Lower leg skin (tissue), 3 donors: ENCODE results near the gene PML.

Source experiments
- POLR2A ChIP-seq, 2 donors: fragments of 450-650 bp; IDR thresholded peaks; one replicate each; pipeline ENCODE4 v1.6.1; 2016 to 2017; ENCODE audit warnings: antibody characterized with exemption in 2 of 2, mild to moderate bottlenecking in 1 of 2, moderate library complexity in 1 of 2
- TF ChIP-seq, protein P1 (sequence below), 3 donors: fragments of 450-650 bp; IDR thresholded peaks; one replicate each; pipeline ENCODE4 v1.5.1; 2016; ENCODE audit warnings: antibody characterized with exemption in 3 of 3, mild to moderate bottlenecking in 3 of 3, moderate library complexity in 2 of 3

- TF ChIP-seq, protein P1, sequence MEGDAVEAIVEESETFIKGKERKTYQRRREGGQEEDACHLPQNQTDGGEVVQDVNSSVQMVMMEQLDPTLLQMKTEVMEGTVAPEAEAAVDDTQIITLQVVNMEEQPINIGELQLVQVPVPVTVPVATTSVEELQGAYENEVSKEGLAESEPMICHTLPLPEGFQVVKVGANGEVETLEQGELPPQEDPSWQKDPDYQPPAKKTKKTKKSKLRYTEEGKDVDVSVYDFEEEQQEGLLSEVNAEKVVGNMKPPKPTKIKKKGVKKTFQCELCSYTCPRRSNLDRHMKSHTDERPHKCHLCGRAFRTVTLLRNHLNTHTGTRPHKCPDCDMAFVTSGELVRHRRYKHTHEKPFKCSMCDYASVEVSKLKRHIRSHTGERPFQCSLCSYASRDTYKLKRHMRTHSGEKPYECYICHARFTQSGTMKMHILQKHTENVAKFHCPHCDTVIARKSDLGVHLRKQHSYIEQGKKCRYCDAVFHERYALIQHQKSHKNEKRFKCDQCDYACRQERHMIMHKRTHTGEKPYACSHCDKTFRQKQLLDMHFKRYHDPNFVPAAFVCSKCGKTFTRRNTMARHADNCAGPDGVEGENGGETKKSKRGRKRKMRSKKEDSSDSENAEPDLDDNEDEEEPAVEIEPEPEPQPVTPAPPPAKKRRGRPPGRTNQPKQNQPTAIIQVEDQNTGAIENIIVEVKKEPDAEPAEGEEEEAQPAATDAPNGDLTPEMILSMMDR (IDR thresholded peaks at IDR 0.05) = no peak
- TF ChIP-seq POLR2A (IDR thresholded peaks at IDR 0.05) = no peak
These were observed 551 bp downstream of the PML start for GRCh38 chr15:73994912-73995622.
